WTC11 (cell line): Measurements from ENCODE around the gene RGL1.

Experiments used
- ATF1 ChIP-seq: sonication (generic); formaldehyde crosslinking; IDR thresholded peaks from 2 replicates; pipeline ENCODE4 v1.8.1; 2023; ENCODE audit warnings: mild to moderate bottlenecking, moderate library complexity, missing genetic modification reagents
- CREM ChIP-seq: sonication (generic); formaldehyde crosslinking; IDR thresholded peaks from 2 replicates; pipeline ENCODE4 v1.8.1; 2022; ENCODE audit warnings: mild to moderate bottlenecking, missing genetic modification reagents, moderate library complexity
- ESRRA ChIP-seq: sonication (generic); formaldehyde crosslinking; IDR thresholded peaks from 2 replicates; pipeline ENCODE4 v1.8.1; 2022; ENCODE audit warnings: mild to moderate bottlenecking, missing genetic modification reagents, borderline replicate concordance
- GABPB1 ChIP-seq: sonication (generic); formaldehyde crosslinking; IDR thresholded peaks from 2 replicates; pipeline ENCODE4 v1.8.1; 2023; ENCODE audit warnings: mild to moderate bottlenecking, missing genetic modification reagents
- PRRX2 ChIP-seq: fragments of 250-450 bp; sonication (Bioruptor Pico); IDR thresholded peaks from 2 replicates; pipeline ENCODE4 v1.8.0; 2021; ENCODE audit warnings: mild to moderate bottlenecking
- SP1 ChIP-seq: sonication (generic); formaldehyde crosslinking; conservative IDR thresholded peaks from 2 replicates; pipeline ENCODE4 v1.8.1; 2022; ENCODE audit warnings: missing genetic modification reagents
- TEAD1 ChIP-seq: sonication (generic); formaldehyde crosslinking; IDR thresholded peaks from 2 replicates; pipeline ENCODE4 v1.8.0; 2022; ENCODE audit warnings: mild to moderate bottlenecking, missing genetic modification reagents
- ZNF416 ChIP-seq: fragments of 250-450 bp; sonication (Bioruptor Pico); IDR thresholded peaks from 2 replicates; pipeline ENCODE4 v1.9.0; 2021; ENCODE audit warnings: mild to moderate bottlenecking, inconsistent platforms
- TF ChIP-seq, protein P1 (sequence below): fragments of 200-600 bp; IDR thresholded peaks from 2 replicates; pipeline ENCODE4 v1.8.0; 2022; ENCODE audit warnings: antibody characterized with exemption
- TF ChIP-seq, protein P2 (sequence below): sonication (generic); formaldehyde crosslinking; IDR thresholded peaks from 2 replicates; pipeline ENCODE4 v1.8.0; 2022; ENCODE audit warnings: mild to moderate bottlenecking, missing genetic modification reagents
- TF ChIP-seq, protein P3 (sequence below): sonication (generic); formaldehyde crosslinking; IDR thresholded peaks from 2 replicates; pipeline ENCODE4 v1.8.0; 2022; ENCODE audit warnings: missing genetic modification reagents
- TF ChIP-seq, protein P4 (sequence below): sonication (generic); formaldehyde crosslinking; conservative IDR thresholded peaks from 2 replicates; pipeline ENCODE4 v1.8.1; 2023; ENCODE audit warnings: mild to moderate bottlenecking, low read depth, missing genetic modification reagents, moderate library complexity
- TF ChIP-seq, protein P5 (sequence below): sonication (generic); formaldehyde crosslinking; IDR thresholded peaks from 2 replicates; pipeline ENCODE4 v1.8.0; 2022; ENCODE audit warnings: mild to moderate bottlenecking, missing genetic modification reagents
- TF ChIP-seq, protein P6 (sequence below): sonication (generic); formaldehyde crosslinking; IDR thresholded peaks from 2 replicates; pipeline ENCODE4 v1.8.1; 2023; ENCODE audit warnings: mild to moderate bottlenecking, missing genetic modification reagents, moderate library complexity

DNA sequence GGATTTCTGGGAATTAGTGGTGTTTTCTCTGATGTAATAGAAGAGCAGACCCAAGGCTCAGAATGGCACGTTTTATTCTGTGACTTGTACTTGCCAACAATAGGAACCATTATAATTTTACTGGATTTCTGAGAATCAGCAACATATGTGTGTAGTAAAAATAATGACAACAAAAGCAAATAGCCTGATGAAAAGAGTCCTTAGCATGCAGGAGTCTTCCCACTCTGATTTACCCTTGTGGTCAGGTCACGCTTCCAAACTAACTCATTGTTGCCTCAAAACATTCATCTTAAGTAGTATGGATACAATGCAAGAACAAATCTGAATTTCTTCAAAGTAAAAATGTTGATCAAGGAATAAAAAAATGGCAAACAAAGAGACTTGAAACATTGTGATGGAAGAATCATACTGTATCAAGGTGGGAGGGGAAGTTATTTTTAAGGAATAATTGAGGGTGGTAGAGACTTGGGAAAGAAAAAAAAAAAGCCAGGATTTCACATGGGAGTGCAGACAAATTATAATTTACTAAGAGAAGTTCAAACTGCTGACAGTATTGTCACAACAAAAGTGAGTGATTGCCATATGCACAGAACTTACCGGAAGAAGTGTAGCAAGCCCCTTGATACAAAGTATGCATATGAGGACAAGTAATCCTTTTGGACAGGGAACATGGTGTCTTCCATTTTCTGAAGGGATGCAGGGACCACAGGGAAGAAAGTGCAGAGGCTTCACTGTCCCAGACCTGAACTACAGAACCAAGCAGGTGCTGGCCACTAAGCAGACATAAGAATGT is 31.2 kb upstream of the RGL1 start:
- TF ChIP-seq GABPB1 (CRISPR knock-in tag) (no peak), ESRRA (no peak), SP1 (CRISPR knock-in tag) (no peak), ZNF416 (CRISPR knock-in tag) (no peak), PRRX2 (CRISPR knock-in tag) (no peak), CREM (CRISPR knock-in tag) (no peak), TEAD1 (CRISPR knock-in tag) (no peak), ATF1 (CRISPR knock-in tag) (no peak)
- TF ChIP-seq, protein P1, sequence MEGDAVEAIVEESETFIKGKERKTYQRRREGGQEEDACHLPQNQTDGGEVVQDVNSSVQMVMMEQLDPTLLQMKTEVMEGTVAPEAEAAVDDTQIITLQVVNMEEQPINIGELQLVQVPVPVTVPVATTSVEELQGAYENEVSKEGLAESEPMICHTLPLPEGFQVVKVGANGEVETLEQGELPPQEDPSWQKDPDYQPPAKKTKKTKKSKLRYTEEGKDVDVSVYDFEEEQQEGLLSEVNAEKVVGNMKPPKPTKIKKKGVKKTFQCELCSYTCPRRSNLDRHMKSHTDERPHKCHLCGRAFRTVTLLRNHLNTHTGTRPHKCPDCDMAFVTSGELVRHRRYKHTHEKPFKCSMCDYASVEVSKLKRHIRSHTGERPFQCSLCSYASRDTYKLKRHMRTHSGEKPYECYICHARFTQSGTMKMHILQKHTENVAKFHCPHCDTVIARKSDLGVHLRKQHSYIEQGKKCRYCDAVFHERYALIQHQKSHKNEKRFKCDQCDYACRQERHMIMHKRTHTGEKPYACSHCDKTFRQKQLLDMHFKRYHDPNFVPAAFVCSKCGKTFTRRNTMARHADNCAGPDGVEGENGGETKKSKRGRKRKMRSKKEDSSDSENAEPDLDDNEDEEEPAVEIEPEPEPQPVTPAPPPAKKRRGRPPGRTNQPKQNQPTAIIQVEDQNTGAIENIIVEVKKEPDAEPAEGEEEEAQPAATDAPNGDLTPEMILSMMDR = no peak
- TF ChIP-seq, protein P2, sequence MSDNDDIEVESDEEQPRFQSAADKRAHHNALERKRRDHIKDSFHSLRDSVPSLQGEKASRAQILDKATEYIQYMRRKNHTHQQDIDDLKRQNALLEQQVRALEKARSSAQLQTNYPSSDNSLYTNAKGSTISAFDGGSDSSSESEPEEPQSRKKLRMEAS (CRISPR knock-in tag) = no peak
- TF ChIP-seq, protein P3, sequence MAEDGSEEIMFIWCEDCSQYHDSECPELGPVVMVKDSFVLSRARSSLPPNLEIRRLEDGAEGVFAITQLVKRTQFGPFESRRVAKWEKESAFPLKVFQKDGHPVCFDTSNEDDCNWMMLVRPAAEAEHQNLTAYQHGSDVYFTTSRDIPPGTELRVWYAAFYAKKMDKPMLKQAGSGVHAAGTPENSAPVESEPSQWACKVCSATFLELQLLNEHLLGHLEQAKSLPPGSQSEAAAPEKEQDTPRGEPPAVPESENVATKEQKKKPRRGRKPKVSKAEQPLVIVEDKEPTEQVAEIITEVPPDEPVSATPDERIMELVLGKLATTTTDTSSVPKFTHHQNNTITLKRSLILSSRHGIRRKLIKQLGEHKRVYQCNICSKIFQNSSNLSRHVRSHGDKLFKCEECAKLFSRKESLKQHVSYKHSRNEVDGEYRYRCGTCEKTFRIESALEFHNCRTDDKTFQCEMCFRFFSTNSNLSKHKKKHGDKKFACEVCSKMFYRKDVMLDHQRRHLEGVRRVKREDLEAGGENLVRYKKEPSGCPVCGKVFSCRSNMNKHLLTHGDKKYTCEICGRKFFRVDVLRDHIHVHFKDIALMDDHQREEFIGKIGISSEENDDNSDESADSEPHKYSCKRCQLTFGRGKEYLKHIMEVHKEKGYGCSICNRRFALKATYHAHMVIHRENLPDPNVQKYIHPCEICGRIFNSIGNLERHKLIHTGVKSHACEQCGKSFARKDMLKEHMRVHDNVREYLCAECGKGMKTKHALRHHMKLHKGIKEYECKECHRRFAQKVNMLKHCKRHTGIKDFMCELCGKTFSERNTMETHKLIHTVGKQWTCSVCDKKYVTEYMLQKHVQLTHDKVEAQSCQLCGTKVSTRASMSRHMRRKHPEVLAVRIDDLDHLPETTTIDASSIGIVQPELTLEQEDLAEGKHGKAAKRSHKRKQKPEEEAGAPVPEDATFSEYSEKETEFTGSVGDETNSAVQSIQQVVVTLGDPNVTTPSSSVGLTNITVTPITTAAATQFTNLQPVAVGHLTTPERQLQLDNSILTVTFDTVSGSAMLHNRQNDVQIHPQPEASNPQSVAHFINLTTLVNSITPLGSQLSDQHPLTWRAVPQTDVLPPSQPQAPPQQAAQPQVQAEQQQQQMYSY (CRISPR knock-in tag) = no peak
- TF ChIP-seq, protein P4, sequence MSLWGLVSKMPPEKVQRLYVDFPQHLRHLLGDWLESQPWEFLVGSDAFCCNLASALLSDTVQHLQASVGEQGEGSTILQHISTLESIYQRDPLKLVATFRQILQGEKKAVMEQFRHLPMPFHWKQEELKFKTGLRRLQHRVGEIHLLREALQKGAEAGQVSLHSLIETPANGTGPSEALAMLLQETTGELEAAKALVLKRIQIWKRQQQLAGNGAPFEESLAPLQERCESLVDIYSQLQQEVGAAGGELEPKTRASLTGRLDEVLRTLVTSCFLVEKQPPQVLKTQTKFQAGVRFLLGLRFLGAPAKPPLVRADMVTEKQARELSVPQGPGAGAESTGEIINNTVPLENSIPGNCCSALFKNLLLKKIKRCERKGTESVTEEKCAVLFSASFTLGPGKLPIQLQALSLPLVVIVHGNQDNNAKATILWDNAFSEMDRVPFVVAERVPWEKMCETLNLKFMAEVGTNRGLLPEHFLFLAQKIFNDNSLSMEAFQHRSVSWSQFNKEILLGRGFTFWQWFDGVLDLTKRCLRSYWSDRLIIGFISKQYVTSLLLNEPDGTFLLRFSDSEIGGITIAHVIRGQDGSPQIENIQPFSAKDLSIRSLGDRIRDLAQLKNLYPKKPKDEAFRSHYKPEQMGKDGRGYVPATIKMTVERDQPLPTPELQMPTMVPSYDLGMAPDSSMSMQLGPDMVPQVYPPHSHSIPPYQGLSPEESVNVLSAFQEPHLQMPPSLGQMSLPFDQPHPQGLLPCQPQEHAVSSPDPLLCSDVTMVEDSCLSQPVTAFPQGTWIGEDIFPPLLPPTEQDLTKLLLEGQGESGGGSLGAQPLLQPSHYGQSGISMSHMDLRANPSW (CRISPR knock-in tag) = no peak
- TF ChIP-seq, protein P5, sequence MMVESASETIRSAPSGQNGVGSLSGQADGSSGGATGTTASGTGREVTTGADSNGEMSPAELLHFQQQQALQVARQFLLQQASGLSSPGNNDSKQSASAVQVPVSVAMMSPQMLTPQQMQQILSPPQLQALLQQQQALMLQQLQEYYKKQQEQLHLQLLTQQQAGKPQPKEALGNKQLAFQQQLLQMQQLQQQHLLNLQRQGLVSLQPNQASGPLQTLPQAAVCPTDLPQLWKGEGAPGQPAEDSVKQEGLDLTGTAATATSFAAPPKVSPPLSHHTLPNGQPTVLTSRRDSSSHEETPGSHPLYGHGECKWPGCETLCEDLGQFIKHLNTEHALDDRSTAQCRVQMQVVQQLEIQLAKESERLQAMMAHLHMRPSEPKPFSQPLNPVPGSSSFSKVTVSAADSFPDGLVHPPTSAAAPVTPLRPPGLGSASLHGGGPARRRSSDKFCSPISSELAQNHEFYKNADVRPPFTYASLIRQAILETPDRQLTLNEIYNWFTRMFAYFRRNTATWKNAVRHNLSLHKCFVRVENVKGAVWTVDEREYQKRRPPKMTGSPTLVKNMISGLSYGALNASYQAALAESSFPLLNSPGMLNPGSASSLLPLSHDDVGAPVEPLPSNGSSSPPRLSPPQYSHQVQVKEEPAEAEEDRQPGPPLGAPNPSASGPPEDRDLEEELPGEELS (CRISPR knock-in tag) = no peak
- TF ChIP-seq, protein P6, sequence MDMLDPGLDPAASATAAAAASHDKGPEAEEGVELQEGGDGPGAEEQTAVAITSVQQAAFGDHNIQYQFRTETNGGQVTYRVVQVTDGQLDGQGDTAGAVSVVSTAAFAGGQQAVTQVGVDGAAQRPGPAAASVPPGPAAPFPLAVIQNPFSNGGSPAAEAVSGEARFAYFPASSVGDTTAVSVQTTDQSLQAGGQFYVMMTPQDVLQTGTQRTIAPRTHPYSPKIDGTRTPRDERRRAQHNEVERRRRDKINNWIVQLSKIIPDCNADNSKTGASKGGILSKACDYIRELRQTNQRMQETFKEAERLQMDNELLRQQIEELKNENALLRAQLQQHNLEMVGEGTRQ (CRISPR knock-in tag) = no peak
